ENCODE results near the gene FGF12.

DNA sequence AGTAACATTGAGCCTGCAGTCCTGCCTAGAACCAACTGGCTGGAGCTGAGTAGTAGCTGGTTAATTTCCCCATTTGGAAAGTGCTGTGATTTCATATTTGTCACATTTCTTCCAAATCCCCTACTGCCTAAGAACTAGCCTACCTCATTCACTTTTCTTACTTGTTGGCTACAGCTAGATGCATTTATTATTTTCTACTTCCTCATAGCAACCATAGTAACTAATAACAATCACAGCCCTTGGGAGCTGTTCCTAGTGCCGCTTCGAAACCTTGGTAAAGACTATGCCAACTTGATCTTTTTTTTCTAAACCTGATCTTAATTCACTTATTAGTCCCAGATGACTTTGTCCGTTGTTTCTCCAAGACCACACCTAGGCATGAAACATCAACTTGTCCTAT lies 240.3 kb downstream of the FGF12 start:
- TF ChIP-seq, protein P1, sequence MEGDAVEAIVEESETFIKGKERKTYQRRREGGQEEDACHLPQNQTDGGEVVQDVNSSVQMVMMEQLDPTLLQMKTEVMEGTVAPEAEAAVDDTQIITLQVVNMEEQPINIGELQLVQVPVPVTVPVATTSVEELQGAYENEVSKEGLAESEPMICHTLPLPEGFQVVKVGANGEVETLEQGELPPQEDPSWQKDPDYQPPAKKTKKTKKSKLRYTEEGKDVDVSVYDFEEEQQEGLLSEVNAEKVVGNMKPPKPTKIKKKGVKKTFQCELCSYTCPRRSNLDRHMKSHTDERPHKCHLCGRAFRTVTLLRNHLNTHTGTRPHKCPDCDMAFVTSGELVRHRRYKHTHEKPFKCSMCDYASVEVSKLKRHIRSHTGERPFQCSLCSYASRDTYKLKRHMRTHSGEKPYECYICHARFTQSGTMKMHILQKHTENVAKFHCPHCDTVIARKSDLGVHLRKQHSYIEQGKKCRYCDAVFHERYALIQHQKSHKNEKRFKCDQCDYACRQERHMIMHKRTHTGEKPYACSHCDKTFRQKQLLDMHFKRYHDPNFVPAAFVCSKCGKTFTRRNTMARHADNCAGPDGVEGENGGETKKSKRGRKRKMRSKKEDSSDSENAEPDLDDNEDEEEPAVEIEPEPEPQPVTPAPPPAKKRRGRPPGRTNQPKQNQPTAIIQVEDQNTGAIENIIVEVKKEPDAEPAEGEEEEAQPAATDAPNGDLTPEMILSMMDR (conservative IDR thresholded peaks at IDR 0.05; ENCODE audit: low read length): no peak
- TF ChIP-seq EZH2phosphoT487 (IDR thresholded peaks at IDR 0.05; ENCODE audit: borderline replicate concordance, low read depth, low read length): no peak

Data from OCI-LY7 (cell line).